ENCODE data around the gene RABGGTA. TPM values are rescaled to one million over a fixed set of nuclear protein-coding genes. Genes with fewer than 3 reads are reported as not detected.

RABGGTA gene
- total and polyA plus RNA-seq, 2 experiments from 2014 or later, result 17.6 to 20.7 TPM

- no peak for TF ChIP-seq CTCF (conservative IDR thresholded peaks at IDR 0.05; ENCODE audit: low read depth in 2 of 2)
- H3K36me3 Mint-ChIP-seq (ENCODE audit: low read depth), result no peaks in the 10 kb centered on the region; the same call in 1 of the 3 replicates
- Histone ChIP-seq H4K20me1 (replicated peaks; ENCODE audit: insufficient read depth) (no peaks in the 10 kb centered on the region; the same call in 1 of the 2 replicates), H3K4me2 (no peak overlapping the region), H3K27ac (ENCODE audit: low read depth) (no peak overlapping the region), H3K79me2 (replicated peaks; ENCODE audit: insufficient read depth) (no peaks in the 10 kb centered on the region), H2AFZ (no peak overlapping the region), H3K27me3 (ENCODE audit: insufficient read depth) (no peaks in the 10 kb centered on the region), H3K9me2 (ENCODE audit: insufficient read depth) (no peaks in the 10 kb centered on the region), H3K4me3 (no peak overlapping the region), H3K4me1 (ENCODE audit: insufficient read depth) (no peaks in the 10 kb centered on the region), H3K36me3 (ENCODE audit: insufficient read depth) (no peaks in the 10 kb centered on the region), H3F3A (replicated peaks; ENCODE audit: low read depth) (no peaks in the 10 kb centered on the region)
- H3K27ac Mint-ChIP-seq, result no peak overlapping the region
- H3K4me3 Mint-ChIP-seq, result no peak overlapping the region
- ATAC-seq (no peak), DNase-seq (ENCODE audit: low spot score) (no peak)
- no peaks in the 10 kb centered on the region for H3K9me3 Mint-ChIP-seq
- H3K4me1 Mint-ChIP-seq, result no peaks in the 10 kb centered on the region
- peaks cover 9% of the 10 kb centered on the region for H3K27me3 Mint-ChIP-seq (ENCODE audit: insufficient read depth, low read depth, poor library complexity)
Measured at GRCh38 chr14:24286996-24287395, 15.6 kb upstream of the RABGGTA start.

- no peaks in the 10 kb centered on the region; the same call in 1 of the 3 replicates for H3K36me3 Mint-ChIP-seq (ENCODE audit: low read depth)
- H3K27me3 Mint-ChIP-seq (ENCODE audit: insufficient read depth, low read depth, poor library complexity), result peaks cover 14% of the 10 kb centered on the region
- H3K27me3 ChIP-seq (ENCODE audit: insufficient read depth), result no peaks in the 10 kb centered on the region
- H2AFZ ChIP-seq, result no peak overlapping the region
- no peaks in the 10 kb centered on the region; the same call in 2 of the 3 replicates for H3K4me1 Mint-ChIP-seq
- no peaks in the 10 kb centered on the region for H3K9me3 Mint-ChIP-seq
- ATAC-seq (no peak), DNase-seq (ENCODE audit: low spot score) (no peak)
- no peaks in the 10 kb centered on the region for H3K79me2 ChIP-seq (replicated peaks; ENCODE audit: insufficient read depth)
- no peak overlapping the region for H3K27ac ChIP-seq (ENCODE audit: low read depth)
- no peaks in the 10 kb centered on the region for H3K36me3 ChIP-seq (ENCODE audit: insufficient read depth)
- no peak overlapping the region for H3K4me2 ChIP-seq
- H3K27ac Mint-ChIP-seq, result no peak overlapping the region
- H3K4me3 ChIP-seq, result no peak overlapping the region
- H3K9me2 ChIP-seq (ENCODE audit: insufficient read depth), result no peaks in the 10 kb centered on the region
- H3K4me3 Mint-ChIP-seq, result no peak overlapping the region
- H3F3A ChIP-seq (replicated peaks; ENCODE audit: low read depth), result no peaks in the 10 kb centered on the region
- no peaks in the 10 kb centered on the region; the same call in 1 of the 2 replicates for H4K20me1 ChIP-seq (replicated peaks; ENCODE audit: insufficient read depth)
- no peaks in the 10 kb centered on the region for H3K4me1 ChIP-seq (ENCODE audit: insufficient read depth)
- TF ChIP-seq EZH2 (IDR thresholded peaks at IDR 0.05; ENCODE audit: low read depth, unreplicated experiment), result no peak
- TF ChIP-seq JUNB (IDR thresholded peaks at IDR 0.05; ENCODE audit: unreplicated experiment), result no peak
- TF ChIP-seq ZNF114 (CRISPR knock-in tag; IDR thresholded peaks at IDR 0.05), result no peak
- TF ChIP-seq REST (IDR thresholded peaks at IDR 0.05; ENCODE audit: unreplicated experiment), result no peak
- no peak for TF ChIP-seq ZNF331 (CRISPR knock-in tag; IDR thresholded peaks at IDR 0.05; ENCODE audit: low read depth)
- no peak for TF ChIP-seq NANOG (IDR thresholded peaks at IDR 0.05; ENCODE audit: borderline replicate concordance)
- TF ChIP-seq CREB1 (CRISPR knock-in tag; IDR thresholded peaks at IDR 0.05; ENCODE audit: low read depth), result no peak
- TF ChIP-seq POLR2AphosphoS5 (IDR thresholded peaks at IDR 0.05; ENCODE audit: low read depth), result no peak
- TF ChIP-seq ETS1 (IDR thresholded peaks at IDR 0.05), result no peak
- no peak for TF ChIP-seq CTCF (conservative IDR thresholded peaks at IDR 0.05; ENCODE audit: low read depth in 2 of 2)
Measured at GRCh38 chr14:24285351-24285750, 14.0 kb upstream of the RABGGTA start.

Measured in GM23338 (cell line).